SHP77 treated with DMSO at 0.1 percent for 48 hours (cell line): ENCODE results near the gene IGHMBP2.
"Not testable (repeated sequence)": the region's sequence is repeated elsewhere in the genome, so short reads cannot be mapped to it uniquely, and the experiment has no call there.

Experiments
- DNase-seq: peaks from one replicate; lab custom pipeline; 2025; lab: John Stamatoyannopoulos, UW

Gene IGHMBP2

GRCh38 chr11:68903288-68904247 is at the start of gene IGHMBP2, which contains the start of gene MRPL21:
Gene IGHMBP2, plus strand, starts transcription at chr11:68903891. Its CDS starts 62 bp downstream, at chr11:68903953.
Gene MRPL21, minus strand, starts transcription at chr11:68903832. Its CDS starts 22 bp downstream, at chr11:68903810.
- DNase-seq: peak; percentile 57

- no peak for DNase-seq
Observed at GRCh38 chr11:68854273-68854958, 49.3 kb upstream of the IGHMBP2 start.

- DNase-seq: no peak
Observed at GRCh38 chr11:68855205-68855981, 48.3 kb upstream of the IGHMBP2 start.

- not testable (repeated sequence) for DNase-seq
Observed at GRCh38 chr11:68856425-68857030, 47.2 kb upstream of the IGHMBP2 start.

GRCh38 chr11:68857037-68857586 is 46.6 kb upstream of the IGHMBP2 start:
- DNase-seq: no peak

- DNase-seq: no peak
Observed at GRCh38 chr11:68859123-68859522, 44.6 kb upstream of the IGHMBP2 start.

GRCh38 chr11:68862421-68862820 is 41.3 kb upstream of the IGHMBP2 start:
- no peak for DNase-seq

- no peak for DNase-seq
Observed at GRCh38 chr11:68863553-68864265, 40.0 kb upstream of the IGHMBP2 start.

GRCh38 chr11:68865241-68865640 is 38.5 kb upstream of the IGHMBP2 start:
- no peak for DNase-seq

- no peak for DNase-seq
Observed at GRCh38 chr11:68867066-68867465, 36.6 kb upstream of the IGHMBP2 start.

GRCh38 chr11:68868221-68868835 is 35.4 kb upstream of the IGHMBP2 start:
- no peak for DNase-seq

- DNase-seq: no peak
Observed at GRCh38 chr11:68870470-68870869, 33.2 kb upstream of the IGHMBP2 start.

- no peak for DNase-seq
Observed at GRCh38 chr11:68872216-68873003, 31.3 kb upstream of the IGHMBP2 start.

GRCh38 chr11:68878022-68878421 is 25.7 kb upstream of the IGHMBP2 start:
- no peak for DNase-seq

GRCh38 chr11:68880851-68881250 is 22.8 kb upstream of the IGHMBP2 start:
- DNase-seq: no peak

GRCh38 chr11:68881320-68881719 is 22.4 kb upstream of the IGHMBP2 start:
- no peak for DNase-seq

GRCh38 chr11:68882391-68882790 is 21.3 kb upstream of the IGHMBP2 start:
- no peak for DNase-seq

- DNase-seq: not testable (repeated sequence)
Observed at GRCh38 chr11:68884827-68885226, 18.9 kb upstream of the IGHMBP2 start.

- no peak for DNase-seq
Observed at GRCh38 chr11:68889948-68890446, 13.7 kb upstream of the IGHMBP2 start.
